Measurements from ENCODE around the gene UBE2M.

GRCh38 chr19:58550362-58551122 lies 7.9 kb downstream of the UBE2M start:
- TF ChIP-seq GATA2 (IDR thresholded peaks at IDR 0.05; ENCODE audit: low read depth, low read length) (no peak), GATA3 (IDR thresholded peaks at IDR 0.05; ENCODE audit: low read depth, low read length) (no peak)
